GM12874 (cell line): ENCODE results near the gene ACY1.

ENCODE experiments used
- CTCF ChIP-seq: IDR thresholded peaks from 2 replicates; pipeline ENCODE4 v1.5.1; 2011; ENCODE audit warnings: low read depth, mild to moderate bottlenecking, control low read depth, low read length, moderate library complexity; ENCODE audit not compliant: insufficient read depth

The ACY1 gene

GRCh38 chr3:52032702-52033408 is 49.5 kb downstream of the ACY1 start:
- no peak for TF ChIP-seq CTCF

- no peak for TF ChIP-seq CTCF
These were observed 50.9 kb downstream of the ACY1 start for GRCh38 chr3:52034212-52034611.

GRCh38 chr3:52034651-52035050 is 51.3 kb downstream of the ACY1 start:
- no peak for TF ChIP-seq CTCF

GRCh38 chr3:52036222-52036694 is 52.9 kb downstream of the ACY1 start:
- TF ChIP-seq CTCF = no peak

- no peak for TF ChIP-seq CTCF
These were observed 53.5 kb downstream of the ACY1 start for GRCh38 chr3:52036829-52037228.

- TF ChIP-seq CTCF = no peak
These were observed 54.0 kb downstream of the ACY1 start for GRCh38 chr3:52037291-52037690.

GRCh38 chr3:52038227-52038626 is 54.9 kb downstream of the ACY1 start:
- TF ChIP-seq CTCF = no peak
